Smooth muscle cell (in vitro differentiated cells): Measurements from ENCODE around the gene VOPP1. TPM values are rescaled to one million over a fixed set of nuclear protein-coding genes. Genes with fewer than 3 reads are reported as not detected.

Experiments used
- DNase-seq: peaks from one replicate; lab custom pipeline; 2025; ENCODE audit not compliant: unreplicated experiment; lab: John Stamatoyannopoulos, UW
- H2AFZ ChIP-seq: fragments of 200-600 bp; sonication (generic); 2 replicates; pipeline ENCODE4 v1.6.0; 2016; ENCODE audit warnings: antibody characterized with exemption, low read depth, mild to moderate bottlenecking
- H3F3A ChIP-seq: fragments of 200-600 bp; sonication (generic); 2 replicates; pipeline ENCODE4 v1.6.0; 2017; ENCODE audit warnings: antibody characterized with exemption, low read depth
- H3K27ac ChIP-seq: fragments of 200-600 bp; sonication (generic); 2 replicates; pipeline ENCODE4 v1.5.1; 2016; ENCODE audit warnings: low read depth, mild to moderate bottlenecking
- H3K27me3 ChIP-seq: fragments of 200-600 bp; sonication (generic); 2 replicates; pipeline ENCODE4 v1.6.1; 2016; ENCODE audit warnings: low read depth, mild to moderate bottlenecking
- H3K36me3 ChIP-seq: fragments of 200-600 bp; sonication (generic); 2 replicates; pipeline ENCODE4 v1.5.1; 2016; ENCODE audit warnings: low read depth
- H3K4me1 ChIP-seq: fragments of 200-600 bp; sonication (generic); 2 replicates; pipeline ENCODE4 v1.5.1; 2016; ENCODE audit warnings: low read depth
- H3K4me2 ChIP-seq: fragments of 200-600 bp; sonication (generic); 2 replicates; pipeline ENCODE4 v1.6.0; 2016; ENCODE audit warnings: mild to moderate bottlenecking
- H3K4me3 ChIP-seq: fragments of 200-600 bp; sonication (generic); 2 replicates; pipeline ENCODE4 v1.5.1; 2016; ENCODE audit warnings: mild to moderate bottlenecking
- H3K79me2 ChIP-seq: fragments of 200-600 bp; sonication (generic); 2 replicates; pipeline ENCODE4 v1.6.0; 2016; ENCODE audit warnings: low read depth, mild to moderate bottlenecking
- H3K9ac ChIP-seq: fragments of 200-600 bp; sonication (generic); 2 replicates; pipeline ENCODE4 v1.6.0; 2016; ENCODE audit warnings: low read depth
- H3K9me3 ChIP-seq: fragments of 200-600 bp; sonication (generic); replicated peaks from 2 replicates; pipeline ENCODE4 v1.5.1; 2016; ENCODE audit warnings: low read depth
- H4K20me1 ChIP-seq: fragments of 200-600 bp; sonication (generic); 2 replicates; pipeline ENCODE4 v1.6.0; 2016; ENCODE audit warnings: low read depth
- WGBS: methylation state at CpG from one replicate; pipeline ENCODE4 v1.1.7; 2016; ENCODE audit warnings: low lambda C conversion rate; 5-methylcytosine and 5-hydroxymethylcytosine counted together
- polyA plus RNA-seq: library from polyadenylated mRNA; unstranded; fragments of >200 nt; fragmentation: Nextera tagmentation; extraction: Ambion mirVana; gene quantifications from 2 replicates; pipeline ENCODE4 v1.2.1, GENCODE V29; 2016
- total RNA-seq: library from RNA; depleted of rRNA; stranded (reverse); fragments of >200 nt; gene quantifications from 2 replicates; pipeline ENCODE4 v1.2.3, GENCODE V29; 2014
- TF ChIP-seq, protein P1 (sequence below): fragments of 200-600 bp; sonication (generic); IDR thresholded peaks from 2 replicates; pipeline ENCODE4 v1.5.1; 2017; ENCODE audit warnings: borderline replicate concordance, mild to moderate bottlenecking, antibody characterized with exemption; ENCODE audit not compliant: insufficient read depth, poor library complexity, severe bottlenecking

VOPP1 gene
- total and polyA plus RNA-seq, 2 experiments from 2014 or later: 18.3 to 26.6 TPM

DNA sequence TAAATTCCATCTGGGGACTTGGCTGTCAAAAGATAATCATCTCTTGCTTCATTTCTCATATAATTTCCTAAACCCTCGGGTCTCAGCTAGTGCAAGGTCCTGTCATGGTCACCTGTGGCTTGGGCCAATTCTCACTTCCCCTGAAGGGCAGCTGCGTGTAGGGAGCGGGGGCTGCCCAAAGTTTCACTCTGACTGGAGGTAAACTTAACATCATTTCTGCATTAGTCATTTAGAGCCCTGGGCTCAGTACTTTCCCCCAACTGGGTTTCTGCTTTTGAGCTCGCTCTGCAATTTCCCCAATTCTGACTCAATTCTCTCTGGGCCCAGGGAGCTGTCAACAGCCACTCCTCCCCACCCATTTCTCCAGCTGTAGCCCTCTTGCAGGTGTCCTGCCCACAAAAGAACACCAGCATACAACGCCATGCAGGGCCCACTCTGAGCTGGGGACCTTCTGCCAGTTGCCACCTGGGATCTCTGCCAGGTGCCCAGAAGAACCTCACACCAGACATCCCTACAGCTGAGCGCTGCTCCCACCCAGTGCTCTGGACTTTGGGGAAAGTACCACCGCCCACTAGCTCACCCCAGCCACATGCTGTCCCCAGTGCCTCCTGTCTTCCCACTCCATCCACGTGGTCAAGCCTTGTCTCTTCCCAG is 37.9 kb downstream of the VOPP1 start:
- Histone ChIP-seq H3K79me2 (peaks cover 6% of the 10 kb centered on the region), H3K27me3 (no peaks in the 10 kb centered on the region), H3K4me3 (no peak overlapping the region), H3K9me3 (no peaks in the 10 kb centered on the region), H3F3A (peaks cover 7% of the 10 kb centered on the region), H3K9ac (no peak overlapping the region), H3K4me2 (no peak overlapping the region), H4K20me1 (peaks cover 75% of the 10 kb centered on the region), H2AFZ (no peak overlapping the region), H3K4me1 (no peaks in the 10 kb centered on the region), H3K36me3 (no peaks in the 10 kb centered on the region), H3K27ac (peak overlapping the region; percentile 15)
- TF ChIP-seq, protein P1, sequence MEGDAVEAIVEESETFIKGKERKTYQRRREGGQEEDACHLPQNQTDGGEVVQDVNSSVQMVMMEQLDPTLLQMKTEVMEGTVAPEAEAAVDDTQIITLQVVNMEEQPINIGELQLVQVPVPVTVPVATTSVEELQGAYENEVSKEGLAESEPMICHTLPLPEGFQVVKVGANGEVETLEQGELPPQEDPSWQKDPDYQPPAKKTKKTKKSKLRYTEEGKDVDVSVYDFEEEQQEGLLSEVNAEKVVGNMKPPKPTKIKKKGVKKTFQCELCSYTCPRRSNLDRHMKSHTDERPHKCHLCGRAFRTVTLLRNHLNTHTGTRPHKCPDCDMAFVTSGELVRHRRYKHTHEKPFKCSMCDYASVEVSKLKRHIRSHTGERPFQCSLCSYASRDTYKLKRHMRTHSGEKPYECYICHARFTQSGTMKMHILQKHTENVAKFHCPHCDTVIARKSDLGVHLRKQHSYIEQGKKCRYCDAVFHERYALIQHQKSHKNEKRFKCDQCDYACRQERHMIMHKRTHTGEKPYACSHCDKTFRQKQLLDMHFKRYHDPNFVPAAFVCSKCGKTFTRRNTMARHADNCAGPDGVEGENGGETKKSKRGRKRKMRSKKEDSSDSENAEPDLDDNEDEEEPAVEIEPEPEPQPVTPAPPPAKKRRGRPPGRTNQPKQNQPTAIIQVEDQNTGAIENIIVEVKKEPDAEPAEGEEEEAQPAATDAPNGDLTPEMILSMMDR: no peak
- WGBS: 63% methylated on average over 8 of the region's 8 CpGs
- no peak for DNase-seq

DNA sequence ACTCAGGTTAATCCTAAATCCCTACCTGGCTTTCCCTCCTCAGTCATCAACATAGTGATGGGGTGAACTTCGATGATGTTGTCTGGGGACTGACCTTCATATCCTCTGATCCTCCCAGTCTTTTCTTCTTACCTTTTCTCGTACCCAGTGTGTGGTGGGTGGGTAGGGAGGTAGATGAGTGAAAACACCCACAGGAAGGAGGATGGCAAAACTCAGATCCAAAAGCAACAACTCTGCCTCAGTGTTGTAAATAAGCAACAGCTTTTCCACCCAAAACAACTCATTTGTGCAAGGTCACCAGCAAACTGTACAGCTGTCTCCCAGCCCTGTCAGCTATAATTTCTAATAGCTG is 38.6 kb downstream of the VOPP1 start:
- H3K36me3 ChIP-seq: no peaks in the 10 kb centered on the region
- H3K79me2 ChIP-seq: peaks cover 6% of the 10 kb centered on the region
- no peak overlapping the region for H3K4me3 ChIP-seq
- H3K27ac ChIP-seq: peak overlapping the region; percentile 15
- peak overlapping the region; percentile 43 for H3K4me2 ChIP-seq
- peaks cover 78% of the 10 kb centered on the region for H4K20me1 ChIP-seq
- 97% methylated on average over 2 of the region's 2 CpGs for WGBS
- no peaks in the 10 kb centered on the region for H3K4me1 ChIP-seq
- peaks cover 7% of the 10 kb centered on the region for H3F3A ChIP-seq
- DNase-seq: no peak
- H3K9me3 ChIP-seq: no peaks in the 10 kb centered on the region
- H3K9ac ChIP-seq: peak overlapping the region; percentile 24
- TF ChIP-seq, protein P1: no peak
- H2AFZ ChIP-seq: no peak overlapping the region
- H3K27me3 ChIP-seq: no peaks in the 10 kb centered on the region

DNA sequence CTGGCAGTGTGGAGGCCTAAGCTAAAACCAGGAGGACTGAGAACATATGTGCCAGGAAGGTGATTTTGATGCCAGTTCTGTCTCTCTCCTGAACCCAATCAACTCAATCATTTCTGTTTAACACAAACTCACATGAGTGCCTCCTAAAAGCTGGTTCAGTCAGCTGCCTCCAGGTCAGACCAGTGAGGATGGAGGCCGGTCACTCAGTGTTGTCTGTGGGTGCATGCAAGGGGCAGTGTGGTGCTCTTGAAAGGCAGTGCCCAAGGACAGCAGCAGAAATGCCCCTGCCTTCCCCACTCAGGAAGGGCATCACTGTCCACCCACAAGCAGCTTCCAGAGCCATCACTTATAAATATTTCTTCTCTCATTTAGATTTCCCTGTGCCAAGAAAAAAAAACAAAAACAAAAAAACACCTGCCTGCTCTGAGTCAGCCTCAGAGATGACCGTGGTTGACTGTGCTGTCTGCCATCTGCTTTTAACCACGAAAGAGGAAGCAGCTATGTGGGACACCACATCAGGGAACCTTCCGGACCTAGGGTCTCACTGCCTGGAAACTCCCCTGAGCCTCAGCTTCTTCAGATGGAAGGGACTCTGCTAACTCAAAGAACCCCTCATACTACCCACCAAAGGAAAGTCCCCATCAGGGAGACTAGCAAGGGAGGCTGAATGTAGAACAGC is 39.1 kb downstream of the VOPP1 start:
- Histone ChIP-seq H3K9me3 (no peaks in the 10 kb centered on the region), H4K20me1 (peaks cover 73% of the 10 kb centered on the region), H3K27me3 (no peaks in the 10 kb centered on the region), H3K36me3 (no peaks in the 10 kb centered on the region), H3K4me2 (peak overlapping the region; percentile 43), H3K27ac (peak overlapping the region; percentile 15), H3K4me3 (no peak overlapping the region), H3K4me1 (no peaks in the 10 kb centered on the region), H2AFZ (no peak overlapping the region), H3F3A (peaks cover 7% of the 10 kb centered on the region), H3K9ac (peak overlapping the region; percentile 24), H3K79me2 (peaks cover 9% of the 10 kb centered on the region)
- WGBS: 55% methylated on average over 4 of the region's 4 CpGs
- TF ChIP-seq, protein P1: no peak
- DNase-seq: no peak
